Stimulated activated naive CD4-positive, alpha-beta T cell treated with Interleukin-2 at 50 U/mL for 16 hours (primary cell): ENCODE measurements around the gene ZNF669.
A peak's percentile ranks its signal among the peaks of the same experiment; 100 is the strongest.
"Not testable (repeated sequence)": the region's sequence is repeated elsewhere in the genome, so short reads cannot be mapped to it uniquely, and the experiment has no call there.

Experiments used
- DNase-seq: peaks from one replicate; lab custom pipeline; 2025; lab: John Stamatoyannopoulos, UW

The ZNF669 gene

GRCh38 chr1:247103859-247104591 lies at the start of gene ZNF669:
Gene ZNF669 (minus strand): TSS chr1:247104356. CDS start chr1:247104199, 157 bp downstream.
- DNase-seq = peak; percentile 91

GRCh38 chr1:247147781-247148180 lies 43.6 kb upstream of the ZNF669 start:
- no peak for DNase-seq

GRCh38 chr1:247147120-247147519 lies 43.0 kb upstream of the ZNF669 start:
- not testable (repeated sequence) for DNase-seq

- DNase-seq = no peak
Measured at GRCh38 chr1:247146671-247147070, 42.5 kb upstream of the ZNF669 start.

- no peak for DNase-seq
Measured at GRCh38 chr1:247145279-247145678, 41.1 kb upstream of the ZNF669 start.

GRCh38 chr1:247139557-247139956 lies 35.4 kb upstream of the ZNF669 start:
- DNase-seq = not testable (repeated sequence)

- DNase-seq = no peak
Measured at GRCh38 chr1:247131236-247131635, 27.1 kb upstream of the ZNF669 start.

- not testable (repeated sequence) for DNase-seq
Measured at GRCh38 chr1:247127519-247128282, 23.5 kb upstream of the ZNF669 start.

- DNase-seq = not testable (repeated sequence)
Measured at GRCh38 chr1:247126601-247127000, 22.4 kb upstream of the ZNF669 start.

GRCh38 chr1:247126166-247126565 lies 22.0 kb upstream of the ZNF669 start:
- DNase-seq = not testable (repeated sequence)

- DNase-seq = no peak
Measured at GRCh38 chr1:247121382-247121781, 17.2 kb upstream of the ZNF669 start.

- DNase-seq = not testable (repeated sequence)
Measured at GRCh38 chr1:247120408-247120668, 16.2 kb upstream of the ZNF669 start.

GRCh38 chr1:247119600-247120407 lies 15.6 kb upstream of the ZNF669 start:
- DNase-seq = no peak

GRCh38 chr1:247118946-247119446 lies 14.8 kb upstream of the ZNF669 start:
- DNase-seq = no peak

GRCh38 chr1:247115545-247115944 lies 11.4 kb upstream of the ZNF669 start:
- no peak for DNase-seq

- DNase-seq = no peak
Measured at GRCh38 chr1:247115141-247115510, 11.0 kb upstream of the ZNF669 start.

- DNase-seq = no peak
Measured at GRCh38 chr1:247114351-247115140, 10.4 kb upstream of the ZNF669 start.

GRCh38 chr1:247113733-247114271 lies 9.6 kb upstream of the ZNF669 start:
- DNase-seq = no peak

- no peak for DNase-seq
Measured at GRCh38 chr1:247113094-247113497, 8.9 kb upstream of the ZNF669 start.

- DNase-seq = no peak
Measured at GRCh38 chr1:247112479-247112781, 8.3 kb upstream of the ZNF669 start.

- DNase-seq = no peak
Measured at GRCh38 chr1:247111700-247112478, 7.7 kb upstream of the ZNF669 start.
